H9 (cell line): ENCODE measurements around the gene BHLHE23. TPM values are rescaled to one million over a fixed set of nuclear protein-coding genes. Genes with fewer than 3 reads are reported as not detected.

Experiments used
- DNase-seq: peaks from one replicate; pipeline ENCODE4 v3.0.0-alpha.2; 2017
- H2AFZ ChIP-seq: one replicate; pipeline ENCODE4 v1.6.1; 2013; ENCODE audit warnings: mild to moderate bottlenecking, low read length, control low read depth, moderate library complexity
- H2AK5ac ChIP-seq: 2 replicates; pipeline ENCODE4 v1.6.1; 2013; ENCODE audit warnings: low read length, control low read depth, mixed read lengths; ENCODE audit not compliant: insufficient read length
- H2BK120ac ChIP-seq: one replicate; pipeline ENCODE4 v1.6.1; 2013; ENCODE audit warnings: low read depth, mild to moderate bottlenecking, low read length, control low read depth, inconsistent platforms; ENCODE audit not compliant: poor library complexity, severe bottlenecking
- H2BK12ac ChIP-seq: 2 replicates; pipeline ENCODE4 v1.6.1; 2013; ENCODE audit warnings: low read length, control low read depth, mixed read lengths, low read depth; ENCODE audit not compliant: insufficient read length
- H2BK15ac ChIP-seq: 2 replicates; pipeline ENCODE4 v1.6.1; 2013; ENCODE audit warnings: low read depth, low read length, control low read depth
- H2BK20ac ChIP-seq: one replicate; pipeline ENCODE4 v1.6.1; 2013; ENCODE audit warnings: low read depth, mild to moderate bottlenecking, low read length, control low read depth, inconsistent platforms; ENCODE audit not compliant: poor library complexity, severe bottlenecking
- H2BK5ac ChIP-seq: 2 replicates; pipeline ENCODE4 v1.6.1; 2013; ENCODE audit warnings: low read length, control low read depth, mixed read lengths; ENCODE audit not compliant: insufficient read length
- H3K14ac ChIP-seq: 2 replicates; pipeline ENCODE4 v1.6.1; 2013; ENCODE audit warnings: low read length, control low read depth; ENCODE audit not compliant: insufficient read depth
- H3K18ac ChIP-seq: 2 replicates; pipeline ENCODE4 v1.6.1; 2013; ENCODE audit warnings: low read depth, mild to moderate bottlenecking, mixed read lengths, low read length, control low read depth; ENCODE audit not compliant: insufficient read length
- H3K23ac ChIP-seq: 2 replicates; pipeline ENCODE4 v1.6.1; 2013; ENCODE audit warnings: low read length, control low read depth, mixed read lengths, low read depth; ENCODE audit not compliant: insufficient read length
- H3K23me2 ChIP-seq: 2 replicates; pipeline ENCODE4 v1.6.1; 2013; ENCODE audit warnings: low read depth, mild to moderate bottlenecking, mixed read lengths, low read length, control low read depth; ENCODE audit not compliant: insufficient read length, poor library complexity, severe bottlenecking
- H3K27ac ChIP-seq: 2 replicates; pipeline ENCODE4 v1.5.1; 2013; ENCODE audit warnings: low read length, control low read depth, mixed read lengths, low read depth; ENCODE audit not compliant: insufficient read length
- H3K27me3 ChIP-seq: 2 replicates; pipeline ENCODE4 v1.6.1; 2013; ENCODE audit warnings: low read length, control low read depth, inconsistent platforms; ENCODE audit not compliant: insufficient read depth
- H3K4ac ChIP-seq: 2 replicates; pipeline ENCODE4 v1.6.1; 2013; ENCODE audit warnings: low read depth, mild to moderate bottlenecking, control low read depth, inconsistent platforms, low read length, moderate library complexity
- H3K4me1 ChIP-seq: 2 replicates; pipeline ENCODE4 v1.6.1; 2013; ENCODE audit warnings: low read length, control low read depth, inconsistent platforms; ENCODE audit not compliant: insufficient read depth
- H3K4me2 ChIP-seq: 2 replicates; pipeline ENCODE4 v1.6.1; 2013; ENCODE audit warnings: low read length, control low read depth, mixed read lengths; ENCODE audit not compliant: insufficient read length, insufficient read depth
- H3K56ac ChIP-seq: 2 replicates; pipeline ENCODE4 v1.6.1; 2013; ENCODE audit warnings: low read depth, mild to moderate bottlenecking, mixed read lengths, low read length, control low read depth; ENCODE audit not compliant: insufficient read length
- H3K79me1 ChIP-seq: 2 replicates; pipeline ENCODE4 v1.6.1; 2013; ENCODE audit warnings: low read depth, mild to moderate bottlenecking, moderate library complexity, low read length, control low read depth, inconsistent platforms; ENCODE audit not compliant: insufficient read depth, poor library complexity, severe bottlenecking
- H3K79me2 ChIP-seq: 2 replicates; pipeline ENCODE4 v1.6.1; 2013; ENCODE audit warnings: low read length, control low read depth, inconsistent platforms; ENCODE audit not compliant: insufficient read depth
- H3K9ac ChIP-seq: 2 replicates; pipeline ENCODE4 v1.6.1; 2013; ENCODE audit warnings: low read length, control low read depth, mixed read lengths; ENCODE audit not compliant: insufficient read length; ENCODE audit errors: extremely low read depth
- H3K9me3 ChIP-seq: one replicate; pipeline ENCODE4 v1.6.1; 2013; ENCODE audit warnings: low read depth, low read length, inconsistent platforms; ENCODE audit not compliant: control insufficient read depth
- H3T11ph ChIP-seq: one replicate; pipeline ENCODE4 v1.6.1; 2013; ENCODE audit warnings: mild to moderate bottlenecking, low read length, control low read depth, inconsistent platforms
- H4K20me1 ChIP-seq: one replicate; pipeline ENCODE4 v1.6.1; 2013; ENCODE audit not compliant: control insufficient read depth, insufficient read length, insufficient read depth
- H4K5ac ChIP-seq: 2 replicates; pipeline ENCODE4 v1.6.1; 2013; ENCODE audit warnings: low read depth, mild to moderate bottlenecking, mixed read lengths, low read length, control low read depth; ENCODE audit not compliant: insufficient read length
- H4K8ac ChIP-seq: replicated peaks from 2 replicates; pipeline ENCODE4 v1.6.1; 2013; ENCODE audit warnings: low read length, control low read depth, mixed read lengths, low read depth; ENCODE audit not compliant: insufficient read length
- H4K91ac ChIP-seq: 2 replicates; pipeline ENCODE4 v1.6.1; 2013; ENCODE audit warnings: low read depth, mild to moderate bottlenecking, moderate library complexity, mixed read lengths, low read length, control low read depth; ENCODE audit not compliant: insufficient read length
- H3K27ac Mint-ChIP-seq, 3 experiments: 2 replicates in 2 of 3; 3 replicates in 1 of 3; pipeline ENCODE4 v1.8.0; 2020 to 2021; ENCODE audit warnings: mixed read lengths in 3 of 3, mild to moderate bottlenecking in 1 of 3, moderate library complexity in 1 of 3
- H3K27me3 Mint-ChIP-seq: 2 replicates; pipeline ENCODE4 v1.8.0; 2021; ENCODE audit warnings: low read depth, mild to moderate bottlenecking, moderate library complexity, mixed read lengths
- H3K36me3 Mint-ChIP-seq, 3 experiments: 2 replicates in 2 of 3; 3 replicates in 1 of 3; pipeline ENCODE4 v1.8.0; 2020 to 2021; ENCODE audit warnings: low read depth in 3 of 3, mixed read lengths in 3 of 3; ENCODE audit not compliant: insufficient read depth in 1 of 3
- H3K4me1 Mint-ChIP-seq, 2 experiments: 2 replicates each; pipeline ENCODE4 v1.8.0; 2020; ENCODE audit warnings: mixed read lengths in 2 of 2
- H3K4me3 Mint-ChIP-seq, 2 experiments: 2 replicates in 1 of 2; 3 replicates in 1 of 2; pipeline ENCODE4 v1.8.0; 2020 to 2021; ENCODE audit warnings: mild to moderate bottlenecking in 2 of 2, mixed read lengths in 2 of 2, moderate library complexity in 1 of 2
- H3K9me3 Mint-ChIP-seq, 2 experiments: 2 replicates in 1 of 2; 3 replicates in 1 of 2; pipeline ENCODE4 v1.8.0; 2020; ENCODE audit warnings: mild to moderate bottlenecking in 2 of 2, mixed read lengths in 2 of 2, moderate library complexity in 1 of 2
- WGBS: extraction: QIAGEN DNeasy Blood & Tissue Kit; methylation state at CpG from one replicate; pipeline ENCODE4 v1.1.7; 2013; ENCODE audit warnings: missing lambda C conversion rate, low lambda C conversion rate, mixed read lengths; ENCODE audit not compliant: insufficient read length; ENCODE audit errors: extremely low coverage; 5-methylcytosine and 5-hydroxymethylcytosine counted together
- total RNA-seq: library from RNA; stranded (reverse); gene quantifications from 2 replicates; pipeline ENCODE4 v1.2.1, GENCODE V29; 2021
- TF ChIP-seq, protein P1 (sequence below): fragments of 200-600 bp; sonication (generic); conservative IDR thresholded peaks from 3 replicates; pipeline ENCODE4 v1.8.0; 2021; ENCODE audit warnings: antibody characterized with exemption, mild to moderate bottlenecking

BHLHE23 gene
- total RNA-seq, 1 experiment from 2014 or later, result 0.35 TPM

DNA sequence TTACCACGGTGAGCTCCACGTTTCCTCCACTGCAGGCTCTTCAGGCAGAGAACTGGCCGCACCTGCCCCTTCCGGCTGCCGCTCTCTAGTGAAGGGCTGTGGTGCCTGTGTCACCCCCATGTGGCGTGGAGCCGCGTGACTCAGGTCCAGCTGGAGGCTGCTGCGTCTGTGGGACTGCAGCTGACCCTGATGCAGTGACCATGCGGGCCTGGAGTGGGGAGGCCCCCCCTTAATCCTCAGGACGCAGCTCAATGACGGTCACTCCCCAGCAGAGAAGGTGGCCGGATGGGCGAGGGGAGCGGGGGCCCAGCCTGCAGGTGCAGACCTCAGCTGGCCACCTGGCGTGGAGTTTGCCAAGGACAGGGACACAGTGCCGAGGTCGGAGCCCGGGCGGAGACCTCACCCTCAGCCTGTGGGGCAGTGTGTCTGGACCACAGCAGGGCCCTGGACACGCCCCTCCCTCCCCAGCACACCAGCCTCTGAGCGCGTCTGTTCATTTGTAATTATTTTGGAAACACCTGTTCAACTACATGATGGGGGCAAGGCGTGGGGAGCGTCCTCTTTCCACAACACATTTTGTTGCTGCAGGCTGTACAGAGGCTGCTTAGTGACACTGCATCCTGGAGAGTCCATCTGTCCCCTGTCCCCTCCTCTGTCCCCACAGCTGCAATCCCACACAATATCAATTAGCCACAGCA lies 10.7 kb downstream of the BHLHE23 start:
- H3K14ac ChIP-seq, result no peak overlapping the region
- no CpG with 5 or more reads among the region's 25 CpGs for WGBS
- no peak overlapping the region for H4K8ac ChIP-seq
- TF ChIP-seq, protein P1, sequence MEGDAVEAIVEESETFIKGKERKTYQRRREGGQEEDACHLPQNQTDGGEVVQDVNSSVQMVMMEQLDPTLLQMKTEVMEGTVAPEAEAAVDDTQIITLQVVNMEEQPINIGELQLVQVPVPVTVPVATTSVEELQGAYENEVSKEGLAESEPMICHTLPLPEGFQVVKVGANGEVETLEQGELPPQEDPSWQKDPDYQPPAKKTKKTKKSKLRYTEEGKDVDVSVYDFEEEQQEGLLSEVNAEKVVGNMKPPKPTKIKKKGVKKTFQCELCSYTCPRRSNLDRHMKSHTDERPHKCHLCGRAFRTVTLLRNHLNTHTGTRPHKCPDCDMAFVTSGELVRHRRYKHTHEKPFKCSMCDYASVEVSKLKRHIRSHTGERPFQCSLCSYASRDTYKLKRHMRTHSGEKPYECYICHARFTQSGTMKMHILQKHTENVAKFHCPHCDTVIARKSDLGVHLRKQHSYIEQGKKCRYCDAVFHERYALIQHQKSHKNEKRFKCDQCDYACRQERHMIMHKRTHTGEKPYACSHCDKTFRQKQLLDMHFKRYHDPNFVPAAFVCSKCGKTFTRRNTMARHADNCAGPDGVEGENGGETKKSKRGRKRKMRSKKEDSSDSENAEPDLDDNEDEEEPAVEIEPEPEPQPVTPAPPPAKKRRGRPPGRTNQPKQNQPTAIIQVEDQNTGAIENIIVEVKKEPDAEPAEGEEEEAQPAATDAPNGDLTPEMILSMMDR, result no peak
- no peak overlapping the region for H2BK20ac ChIP-seq
- no peak overlapping the region for H3K9ac ChIP-seq
- no peak overlapping the region for H4K91ac ChIP-seq
- H3K27ac Mint-ChIP-seq, result no peak overlapping the region
- H3K4me1 Mint-ChIP-seq, result peaks cover 20 to 50% of the 10 kb centered on the region in 2 experiments
- peaks cover 2% of the 10 kb centered on the region for H4K20me1 ChIP-seq
- peaks cover 0 to 3% of the 10 kb centered on the region in 2 experiments; a peak in 2 of 5 replicates for H3K9me3 Mint-ChIP-seq
- no peaks in the 10 kb centered on the region for H3K36me3 Mint-ChIP-seq
- no peaks in the 10 kb centered on the region; the same call in 1 of the 2 replicates for H3K4me1 ChIP-seq
- H4K5ac ChIP-seq, result no peak overlapping the region
- H3K27ac ChIP-seq, result no peak overlapping the region
- no peak overlapping the region for H3K4me3 Mint-ChIP-seq
- H3K4ac ChIP-seq, result no peak overlapping the region
- DNase-seq, result no peak
- H3T11ph ChIP-seq, result no peak overlapping the region
- no peak overlapping the region for H2AK5ac ChIP-seq
- no peak overlapping the region for H3K18ac ChIP-seq
- H2BK120ac ChIP-seq, result no peak overlapping the region
- H2BK15ac ChIP-seq, result no peak overlapping the region
- no peaks in the 10 kb centered on the region for H3K79me2 ChIP-seq
- no peak overlapping the region for H2AFZ ChIP-seq
- no peaks in the 10 kb centered on the region for H3K79me1 ChIP-seq
- H3K4me2 ChIP-seq, result no peak overlapping the region
- no peak overlapping the region for H3K23ac ChIP-seq
- no peaks in the 10 kb centered on the region for H3K23me2 ChIP-seq
- H3K27me3 ChIP-seq, result peaks cover 3% of the 10 kb centered on the region; the same call in 1 of the 2 replicates
- no peak overlapping the region for H2BK12ac ChIP-seq
- no peaks in the 10 kb centered on the region for H3K9me3 ChIP-seq
- no peak overlapping the region for H2BK5ac ChIP-seq
- H3K27me3 Mint-ChIP-seq, result peaks cover 62% of the 10 kb centered on the region
- H3K56ac ChIP-seq, result no peak overlapping the region
